HepG2 (cell line): ENCODE data around the gene SLC9A5. TPM values are rescaled to one million over a fixed set of nuclear protein-coding genes. Genes with fewer than 3 reads are reported as not detected.

Experiments
- ATF1 ChIP-seq: IDR thresholded peaks from 2 replicates; pipeline ENCODE4 v1.6.1; 2016; ENCODE audit warnings: mild to moderate bottlenecking, control low read depth
- EP300 ChIP-seq, 3 experiments: sonication (generic) in 1 of 3; formaldehyde crosslinking in 1 of 3; IDR thresholded peaks; 2 replicates each; pipeline versions ENCODE4 v1.5.1 to v1.6.1; 2011 to 2020; ENCODE audit warnings: low read depth in 2 of 3, low read length in 2 of 3, borderline replicate concordance in 1 of 3, improper control_type of control experiment in 1 of 3, mild to moderate bottlenecking in 1 of 3, missing genetic modification reagents in 1 of 3, moderate library complexity in 1 of 3
- HIC2 ChIP-seq: sonication (generic); formaldehyde crosslinking; IDR thresholded peaks from 2 replicates; pipeline ENCODE4 v1.9.0; 2022; ENCODE audit warnings: low read depth, missing genetic modification reagents
- HMGXB3 ChIP-seq: sonication (generic); formaldehyde crosslinking; IDR thresholded peaks from 2 replicates; pipeline ENCODE4 v1.4.0; 2020; ENCODE audit warnings: missing genetic modification reagents, borderline replicate concordance
- JUN ChIP-seq: sonication (generic); formaldehyde crosslinking; IDR thresholded peaks from 2 replicates; pipeline ENCODE4 v1.4.0; 2020; ENCODE audit warnings: mild to moderate bottlenecking, missing genetic modification reagents
- JUND ChIP-seq: sonication (generic); formaldehyde crosslinking; IDR thresholded peaks from 2 replicates; pipeline ENCODE4 v1.8.0; 2022; ENCODE audit warnings: mild to moderate bottlenecking, missing genetic modification reagents
- KAT2B ChIP-seq: fragments of 150-350 bp; IDR thresholded peaks from 2 replicates; pipeline ENCODE4 v1.6.1; 2014; ENCODE audit warnings: low read depth, low read length, borderline replicate concordance
- LBX2 ChIP-seq: sonication (generic); formaldehyde crosslinking; IDR thresholded peaks from 2 replicates; pipeline ENCODE4 v1.5.0; 2020; ENCODE audit warnings: missing genetic modification reagents, mild to moderate bottlenecking, borderline replicate concordance
- PCBP2 ChIP-seq: fragments of 200-400 bp; formaldehyde crosslinking; optimal IDR thresholded peaks from 2 replicates; pipeline ENCODE3; 2018; ENCODE audit warnings: low read length, low read depth; ENCODE audit not compliant: poor library complexity, severe bottlenecking
- RAD51 ChIP-seq: fragments of 450-650 bp; IDR thresholded peaks from 2 replicates; pipeline ENCODE4 v1.6.1; 2016; ENCODE audit warnings: borderline replicate concordance
- RORA ChIP-seq: sonication (generic); formaldehyde crosslinking; IDR thresholded peaks from 2 replicates; pipeline ENCODE4 v1.5.0; 2020; ENCODE audit warnings: mild to moderate bottlenecking, missing genetic modification reagents, moderate library complexity
- SALL1 ChIP-seq: sonication (generic); formaldehyde crosslinking; IDR thresholded peaks from 2 replicates; pipeline ENCODE4 v1.8.0; 2022; ENCODE audit warnings: mild to moderate bottlenecking, missing genetic modification reagents
- SRSF4 ChIP-seq: fragments of 200-400 bp; formaldehyde crosslinking; IDR thresholded peaks from one replicate; pipeline ENCODE4 v1.6.1; 2018; ENCODE audit warnings: mild to moderate bottlenecking, low read depth, low read length, moderate library complexity; ENCODE audit not compliant: poor library complexity, severe bottlenecking
- TGIF2 ChIP-seq: IDR thresholded peaks from 2 replicates; pipeline ENCODE4 v1.6.1; 2016; ENCODE audit warnings: control low read depth, missing compliant biosample characterization
- ZBTB38 ChIP-seq: sonication (generic); formaldehyde crosslinking; IDR thresholded peaks from 2 replicates; pipeline ENCODE4 v1.5.1; 2020; ENCODE audit warnings: mild to moderate bottlenecking, missing genetic modification reagents
- ZBTB7B ChIP-seq: sonication (generic); formaldehyde crosslinking; IDR thresholded peaks from 2 replicates; pipeline ENCODE4 v1.4.0; 2020; ENCODE audit warnings: missing genetic modification reagents
- ZC3H13 ChIP-seq: sonication (generic); formaldehyde crosslinking; IDR thresholded peaks from 2 replicates; pipeline ENCODE4 v1.8.1; 2023; ENCODE audit warnings: mild to moderate bottlenecking, missing genetic modification reagents, moderate library complexity
- ZNF431 ChIP-seq: sonication (generic); formaldehyde crosslinking; IDR thresholded peaks from 2 replicates; pipeline ENCODE4 v1.9.0; 2022; ENCODE audit warnings: missing genetic modification reagents, low read depth, mild to moderate bottlenecking, borderline replicate concordance
- ZNF7 ChIP-seq: IDR thresholded peaks from 2 replicates; pipeline ENCODE4 v1.6.1; 2016; ENCODE audit warnings: missing biosample characterization, missing genetic modification reagents
- ZNF746 ChIP-seq: sonication (generic); formaldehyde crosslinking; IDR thresholded peaks from 2 replicates; pipeline ENCODE4 v1.8.0; 2022; ENCODE audit warnings: mild to moderate bottlenecking, missing genetic modification reagents
- ZSCAN25 ChIP-seq: sonication (generic); formaldehyde crosslinking; IDR thresholded peaks from 2 replicates; pipeline ENCODE4 v1.8.0; 2022; ENCODE audit warnings: mild to moderate bottlenecking, missing genetic modification reagents
- polyA plus RNA-seq, 8 experiments: library from polyadenylated mRNA; depleted of rRNA in 3 of 8; stranded (reverse) in 7 of 8; unstranded in 1 of 8; fragments of >200 nt; fragmentation: Illumina TruSeq in 4 of 8; extraction: Trizol in 4 of 8; gene quantifications; 2 replicates each; pipeline versions ENCODE4 v1.2.1 to v1.2.3, GENCODE V29; 2011 to 2016; ENCODE audit warnings: low read depth in 4 of 8, missing spikeins in 1 of 8, mixed read lengths in 1 of 8; ENCODE audit not compliant: insufficient read depth in 1 of 8
- total RNA-seq, 5 experiments: library from RNA; depleted of rRNA; stranded (reverse); fragments of >200 nt; fragmentation: Illumina TruSeq; extraction: Trizol; gene quantifications; 2 replicates each; pipeline ENCODE4 v1.2.3, GENCODE V29; 2016; ENCODE audit warnings: low read depth in 1 of 5

SLC9A5 gene
- total and polyA plus RNA-seq, 2 of the 13 experiments (the other 11 are each of a cell fraction or from before 2014, with no cell fraction given): 0.58 to 1.4 TPM

GRCh38 chr16:67279296-67280089 lies 30.7 kb downstream of the SLC9A5 start, which contains the start of gene PLEKHG4 (continued):
- TF ChIP-seq SALL1: peak; percentile 88
- TF ChIP-seq ATF1 (CRISPR knock-in tag): no peak
- TF ChIP-seq RORA: no peak
- TF ChIP-seq EP300 (IDR thresholded peaks at IDR 0.05; ENCODE audit: low read depth in 2 of 2, low read length in 2 of 2): no peak
- TF ChIP-seq EP300 (CRISPR knock-in tag; IDR thresholded peaks at IDR 0.05; ENCODE audit: borderline replicate concordance): 0 out of 2 replicates have a peak, but pooled peaks have one; percentile 20
- peak; percentile 80; the same call in 1 of the 2 replicates for TF ChIP-seq ZNF431 (CRISPR knock-in tag)
- no peak for TF ChIP-seq KAT2B
- peak; percentile 85 for TF ChIP-seq ZBTB38 (CRISPR knock-in tag)
- TF ChIP-seq JUND: 0 out of 2 replicates have a peak, but pooled peaks have one; percentile 13
- no peak for TF ChIP-seq ZSCAN25 (CRISPR knock-in tag)
- TF ChIP-seq RAD51: no peak
- TF ChIP-seq ZNF7 (CRISPR knock-in tag): 0 out of 2 replicates have a peak, but pooled peaks have one; percentile 1
- TF ChIP-seq HIC2 (CRISPR knock-in tag): peak; percentile 63
- peak; percentile 86 for TF ChIP-seq ZC3H13 (CRISPR knock-in tag)
- TF ChIP-seq TGIF2 (CRISPR knock-in tag): 0 out of 2 replicates have a peak, but pooled peaks have one; percentile 59
- no peak for TF ChIP-seq ZBTB7B (CRISPR knock-in tag)
- TF ChIP-seq HMGXB3 (CRISPR knock-in tag): no peak
- TF ChIP-seq PCBP2: no peak
- TF ChIP-seq JUN (CRISPR knock-in tag): peak; percentile 60
- no peak for TF ChIP-seq SRSF4
- TF ChIP-seq LBX2: peak; percentile 86; the same call in 1 of the 2 replicates
- peak; percentile 62; the same call in 1 of the 2 replicates for TF ChIP-seq ZNF746 (CRISPR knock-in tag)
